AG04449 (cell line): ENCODE measurements around the gene ZNF385A.

Experiments used
- CTCF ChIA-PET: fragments of 350-600 bp; formaldehyde crosslinking; extraction: SDS; loops from one replicate; lab custom pipeline; 2021; ENCODE audit warnings: antibody characterized with exemption; lab: Yijun Ruan, JAX
- POLR2A ChIA-PET: fragments of 400-600, 350-600 bp; formaldehyde crosslinking; extraction: SDS; loops from one replicate; lab custom pipeline; 2020; ENCODE audit warnings: antibody characterized with exemption, inconsistent platforms; lab: Yijun Ruan, JAX
- DNase-seq: peaks from one replicate; pipeline ENCODE4 v3.0.0-alpha.2; 2010; ENCODE audit warnings: low read depth, low spot score
- H3K4me3 ChIP-seq: 2 replicates; pipeline ENCODE4 v1.5.1; 2011; ENCODE audit warnings: low read depth, mild to moderate bottlenecking, control low read depth, low read length
- CTCF ChIP-seq: IDR thresholded peaks from one replicate; pipeline ENCODE4 v1.5.1; 2011; ENCODE audit warnings: mild to moderate bottlenecking, moderate library complexity, low read length, control low read depth, inconsistent platforms; ENCODE audit not compliant: insufficient read depth; ENCODE audit errors: missing control alignments

ZNF385A gene

GRCh38 chr12:54321363-54321762 lies 63.2 kb downstream of the ZNF385A start:
- ChIA-PET POLR2A (no interaction called here), CTCF (interaction anchor here (1.0 to 4.5 kb wide), 8 partner anchors 9 to 336 kb away, joined by 3 to 24 read pairs (median 4); partner anchors contain the start of gene HOXC10)
- no peak overlapping the region for H3K4me3 ChIP-seq
- no peak for DNase-seq
- no peak for TF ChIP-seq CTCF
